CD4-positive, alpha-beta T cell (primary cell): Measurements from ENCODE around the gene SYDE2. TPM values are rescaled to one million over a fixed set of nuclear protein-coding genes. Genes with fewer than 3 reads are reported as not detected.
A peak's percentile ranks its signal among the peaks of the same experiment; 100 is the strongest.

ENCODE experiments used
- ATAC-seq: fragments of 200-7000 bp; cut with Tn5 transposase; one replicate; pipeline ENCODE4 v1.10.0; 2022; ENCODE audit warnings: mild to moderate bottlenecking; ENCODE audit not compliant: poor library complexity
- CTCF ChIA-PET: fragments of 350-600 bp; sonication (Branson Sonifier 250); formaldehyde crosslinking; loops from one replicate; lab custom pipeline; 2021; ENCODE audit warnings: antibody characterized with exemption, inconsistent platforms; lab: Charles Lee
- POLR2A ChIA-PET: fragments of 350-600 bp; sonication (Branson Sonifier 250); formaldehyde crosslinking; loops from one replicate; lab custom pipeline; 2021; ENCODE audit warnings: antibody characterized with exemption, inconsistent platforms; lab: Charles Lee
- DNase-seq, 14 experiments: peaks; one replicate each; pipeline ENCODE4 v3.0.0-alpha.2; 2013 to 2020; ENCODE audit warnings: mixed read lengths in 2 of 14
- H3K27ac ChIP-seq, 2 donors: one replicate each; pipeline versions ENCODE4 v1.5.1 to v1.7.0; 2013; ENCODE audit warnings: low read length in 2 of 2, low read depth in 1 of 2, mild to moderate bottlenecking in 1 of 2
- H3K27me3 ChIP-seq, 2 experiments: 1 replicate in 1 of 2; 2 replicates in 1 of 2; pipeline versions ENCODE4 v1.6.1 to v1.7.0; 2013; ENCODE audit warnings: low read length in 2 of 2, control low read depth in 1 of 2, mild to moderate bottlenecking in 1 of 2, moderate library complexity in 1 of 2; ENCODE audit not compliant: insufficient read depth in 2 of 2, control insufficient read depth in 1 of 2
- H3K36me3 ChIP-seq: one replicate; pipeline ENCODE4 v1.6.1; 2013; ENCODE audit warnings: low read length, control low read depth; ENCODE audit not compliant: insufficient read depth
- H3K4me1 ChIP-seq: one replicate; pipeline ENCODE4 v1.6.1; 2013; ENCODE audit warnings: low read length, control low read depth; ENCODE audit not compliant: insufficient read depth
- H3K4me3 ChIP-seq: one replicate; pipeline ENCODE4 v1.5.1; 2013; ENCODE audit warnings: mild to moderate bottlenecking, low read length, moderate library complexity
- H3K9me3 ChIP-seq, 2 experiments: 1 replicate in 1 of 2; 2 replicates in 1 of 2; pipeline versions ENCODE4 v1.6.1 to v1.7.0; 2013; ENCODE audit warnings: low read length in 2 of 2, mild to moderate bottlenecking in 2 of 2, control low read depth in 1 of 2, moderate library complexity in 1 of 2; ENCODE audit not compliant: control insufficient read depth in 1 of 2, insufficient read depth in 1 of 2
- H3K27ac Mint-ChIP-seq: one replicate; pipeline ENCODE4 v1.8.0; 2020; ENCODE audit warnings: mixed read lengths
- H3K27me3 Mint-ChIP-seq: one replicate; pipeline ENCODE4 v1.8.0; 2021; ENCODE audit warnings: mixed read lengths
- H3K36me3 Mint-ChIP-seq: one replicate; pipeline ENCODE4 v1.8.0; 2021; ENCODE audit warnings: low read depth, mixed read lengths
- H3K4me1 Mint-ChIP-seq: one replicate; pipeline ENCODE4 v1.8.0; 2021; ENCODE audit warnings: low read depth, mixed read lengths
- H3K4me3 Mint-ChIP-seq: one replicate; pipeline ENCODE4 v1.8.0; 2020; ENCODE audit warnings: mild to moderate bottlenecking, mixed read lengths
- H3K9me3 Mint-ChIP-seq: one replicate; pipeline ENCODE4 v1.8.0; 2020; ENCODE audit warnings: mixed read lengths
- CTCF ChIP-seq: fragments of 200-600 bp; IDR thresholded peaks from one replicate; pipeline ENCODE4 v1.8.0; 2022; ENCODE audit warnings: antibody characterized with exemption, mild to moderate bottlenecking
- intact Hi-C, 2 experiments: fragments of 100-400 bp; cut with DNase I in 1 of 2; cut with micrococcal nuclease in 1 of 2; formaldehyde crosslinking; loops; one replicate each; pipeline versions ENCODE4 v1.15.1 to v1.9.0; 2023 to 2025; cut with DNase I, micrococcal nuclease
- total RNA-seq, 174 experiments: library from RNA in 2 of 174; stranded (reverse) in 2 of 174; gene quantifications; one replicate each; pipeline ENCODE4 v1.2.3 and lab custom pipeline; 2021 to 2026

Gene SYDE2
- total RNA-seq, 2 experiments from 2014 or later, result 6.4 to 6.9 TPM

DNA sequence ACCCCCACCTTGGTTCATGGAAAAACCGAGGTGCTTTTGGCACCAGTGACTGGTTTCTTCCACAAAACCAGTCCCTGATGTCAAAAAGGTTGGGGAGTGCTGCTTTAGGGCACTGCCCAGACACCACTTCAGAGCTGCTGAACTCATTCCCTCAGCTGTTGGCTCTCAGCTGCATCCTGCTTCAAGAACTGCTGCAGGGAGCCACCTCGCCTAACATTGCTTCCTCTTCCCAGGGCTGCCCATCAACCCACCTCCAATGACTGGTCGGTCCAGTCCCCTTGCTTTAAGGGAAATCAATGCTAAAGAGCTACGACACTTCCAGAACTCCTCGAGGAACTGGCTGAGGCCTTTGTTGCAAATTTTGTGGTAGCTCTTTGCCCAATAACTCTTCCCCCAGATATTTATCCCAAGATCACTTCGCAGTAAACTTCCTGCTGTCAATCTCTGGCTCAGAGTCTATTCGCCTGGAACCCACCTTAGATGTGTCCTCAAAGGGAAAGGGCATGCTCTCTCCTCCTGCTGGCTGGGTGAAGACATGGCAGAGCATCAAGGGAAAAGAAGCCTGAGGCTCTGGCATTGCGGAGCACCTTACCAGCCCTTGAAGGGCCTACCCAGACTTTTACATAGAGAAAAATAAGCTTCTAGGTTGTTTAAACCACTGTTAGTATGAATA, 29.6 kb upstream of the SYDE2 start:
- Histone ChIP-seq H3K36me3 (no peaks in the 10 kb centered on the region), H3K27ac (no peak overlapping the region), H3K9me3 (no peaks in the 10 kb centered on the region), H3K4me1 (no peaks in the 10 kb centered on the region), H3K4me3 (no peak overlapping the region), H3K27me3 (no peaks in the 10 kb centered on the region)
- intact Hi-C loops, result no loop called here
- H3K27ac Mint-ChIP-seq, result no peak overlapping the region
- POLR2A ChIA-PET, result interaction anchor here (1.7 to 2.0 kb wide), 2 partner anchors 10 to 28 kb away, joined by 4 read pairs; no protein-coding TSS in a partner anchor
- DNase-seq (peak in 2 of 14 experiments; percentile 33 to 40), ATAC-seq (peak; percentile 52)
- no peak overlapping the region for H3K4me3 Mint-ChIP-seq
- no peaks in the 10 kb centered on the region for H3K27me3 Mint-ChIP-seq
- CTCF ChIA-PET, result interaction anchor here (1.4 kb wide), 1 partner anchor 29 kb away, joined by 3 read pairs; no protein-coding TSS in a partner anchor
- no peaks in the 10 kb centered on the region for H3K36me3 Mint-ChIP-seq
- H3K4me1 Mint-ChIP-seq, result no peaks in the 10 kb centered on the region
- peak; percentile 27 for TF ChIP-seq CTCF
- no peaks in the 10 kb centered on the region for H3K9me3 Mint-ChIP-seq

DNA sequence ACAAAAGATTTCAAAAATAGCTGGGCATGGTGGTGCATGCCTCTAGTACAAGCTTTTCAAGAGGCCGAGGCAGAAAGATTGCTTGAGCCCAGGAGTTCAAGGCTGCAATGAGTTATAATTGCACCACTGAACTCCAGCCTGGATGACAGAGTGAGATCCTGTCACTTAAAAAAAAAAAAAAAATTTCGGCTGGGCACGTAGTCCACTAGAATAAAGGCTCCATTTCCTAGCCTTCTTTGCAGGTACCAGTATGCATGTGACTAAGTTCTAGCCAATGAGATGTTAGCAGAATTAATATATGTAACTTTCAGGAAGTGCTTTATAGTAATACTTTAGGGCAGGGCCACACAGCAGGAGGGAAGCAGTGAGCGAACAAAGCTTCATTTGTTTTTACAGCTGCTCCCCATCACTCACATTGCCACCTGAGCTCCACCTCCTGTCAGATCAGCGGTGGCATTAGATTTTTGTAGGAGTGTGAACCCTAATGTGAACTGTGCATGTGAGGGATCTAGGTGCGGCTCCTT, 28.8 kb upstream of the SYDE2 start:
- ATAC-seq (no peak), DNase-seq (no peak)
- no peak overlapping the region for H3K4me3 Mint-ChIP-seq
- no peaks in the 10 kb centered on the region for H3K27me3 Mint-ChIP-seq
- Histone ChIP-seq H3K4me3 (no peak overlapping the region), H3K4me1 (no peaks in the 10 kb centered on the region), H3K9me3 (no peaks in the 10 kb centered on the region), H3K36me3 (no peaks in the 10 kb centered on the region), H3K27ac (no peak overlapping the region), H3K27me3 (no peaks in the 10 kb centered on the region)
- intact Hi-C loops, result no loop called here
- TF ChIP-seq CTCF, result no peak
- H3K36me3 Mint-ChIP-seq, result no peaks in the 10 kb centered on the region
- no peaks in the 10 kb centered on the region for H3K9me3 Mint-ChIP-seq
- no peaks in the 10 kb centered on the region for H3K4me1 Mint-ChIP-seq
- ChIA-PET CTCF (no interaction called here), POLR2A (interaction anchor here (1.7 to 2.0 kb wide), 2 partner anchors 10 to 27 kb away, joined by 4 read pairs; no protein-coding TSS in a partner anchor)
- H3K27ac Mint-ChIP-seq, result no peak overlapping the region

DNA sequence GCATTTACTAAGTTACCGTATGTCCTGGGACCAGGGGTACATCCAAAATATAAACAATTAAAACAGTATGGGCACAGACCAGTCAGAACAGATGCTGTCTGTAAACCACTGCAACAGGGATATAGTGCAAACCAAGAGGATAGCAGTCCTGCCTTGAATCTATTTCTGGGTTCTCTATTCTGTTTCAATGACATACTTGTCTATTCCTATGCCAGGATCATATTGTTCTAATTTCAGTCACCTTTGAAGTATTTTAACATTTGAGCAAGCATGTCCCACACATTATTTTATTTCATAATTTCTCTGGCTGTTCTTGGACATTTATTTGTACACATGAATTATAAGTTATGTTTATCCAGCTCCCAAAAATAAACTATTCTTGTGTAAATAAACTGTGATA, 28.2 kb upstream of the SYDE2 start:
- Histone ChIP-seq H3K27ac (no peak overlapping the region), H3K27me3 (no peaks in the 10 kb centered on the region), H3K9me3 (no peaks in the 10 kb centered on the region), H3K36me3 (no peaks in the 10 kb centered on the region), H3K4me3 (no peak overlapping the region), H3K4me1 (no peaks in the 10 kb centered on the region)
- Mint-ChIP-seq H3K27me3 (no peaks in the 10 kb centered on the region), H3K9me3 (no peaks in the 10 kb centered on the region), H3K36me3 (no peaks in the 10 kb centered on the region), H3K4me1 (no peaks in the 10 kb centered on the region), H3K27ac (no peak overlapping the region), H3K4me3 (no peak overlapping the region)
- ChIA-PET CTCF (interaction anchor here (0.6 kb wide), 2 partner anchors 121 to 179 kb away, joined by 3 to 5 read pairs; no protein-coding TSS in a partner anchor), POLR2A (interaction anchor here (1.7 kb wide), 1 partner anchor 27 kb away, joined by 4 read pairs; no protein-coding TSS in a partner anchor)
- intact Hi-C loops, result no loop called here
- no peak for DNase-seq
- TF ChIP-seq CTCF, result no peak
- no peak for ATAC-seq
